Stimulated activated CD4-positive, alpha-beta T cell treated with anti-CD3 and anti-CD28 coated beads, TNF-alpha, amount 100 ng/mL, for 48 hours (primary cell): ENCODE measurements around the gene MCTP1.
A peak's percentile ranks its signal among the peaks of the same experiment; 100 is the strongest.

Source experiments
- DNase-seq, 3 donors: peaks; one replicate each; pipeline ENCODE4 v3.0.0-alpha.2; 2020; ENCODE audit warnings: low read depth in 3 of 3

MCTP1 gene

DNA sequence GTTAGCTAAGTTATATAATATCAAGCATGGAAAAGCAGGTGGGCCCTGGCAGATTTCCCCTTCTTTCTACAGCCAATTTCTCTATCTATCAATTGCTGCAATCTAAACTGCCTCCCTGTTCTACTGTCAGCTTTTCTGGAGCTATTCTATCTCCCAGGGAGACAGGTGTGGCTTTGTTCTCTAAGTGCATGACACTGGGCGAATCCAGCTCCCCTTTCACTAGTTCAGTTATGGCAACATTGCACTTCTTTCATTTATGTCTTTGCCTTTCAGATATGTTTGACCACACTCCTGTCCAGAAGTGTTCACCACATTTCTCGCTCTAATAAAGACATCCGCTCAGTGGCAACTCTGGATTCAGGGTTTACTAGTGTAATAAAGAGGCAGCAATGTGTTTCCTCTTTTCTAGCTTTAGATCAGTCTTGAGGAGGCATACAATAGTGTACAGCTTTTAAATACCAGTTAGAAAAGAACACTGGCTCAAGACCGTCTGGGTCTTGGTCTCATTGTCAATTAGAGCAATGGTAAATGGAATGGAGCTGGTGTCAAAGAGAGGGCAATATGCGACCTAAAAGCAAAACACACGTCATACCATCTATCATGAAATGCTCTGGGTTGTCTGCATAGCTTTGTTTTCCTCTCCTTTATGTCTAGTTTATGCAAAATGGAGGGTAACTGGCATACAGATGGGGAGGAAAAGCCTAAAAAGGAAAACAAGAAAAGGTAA is 469.4 kb downstream of the MCTP1 start:
- no peak for DNase-seq

DNA sequence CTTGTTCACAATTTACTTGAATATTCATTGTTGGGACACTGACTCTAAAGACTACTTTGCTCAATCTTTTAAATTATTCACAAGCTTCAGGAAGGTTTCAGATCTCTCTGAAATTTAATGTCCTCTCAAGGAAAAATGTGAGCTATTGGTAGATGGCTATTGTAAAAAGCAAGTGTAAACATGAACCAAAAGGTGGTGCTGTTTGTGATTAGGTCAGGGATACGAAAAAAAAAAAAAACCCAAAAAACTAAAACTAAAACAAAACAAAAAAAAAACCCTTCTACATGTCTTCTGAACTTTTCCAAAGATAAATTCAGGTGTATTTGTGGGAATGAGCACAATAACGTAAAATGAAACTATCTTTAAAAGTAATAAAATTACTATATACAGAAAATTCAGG is 472.7 kb downstream of the MCTP1 start:
- no peak for DNase-seq

DNA sequence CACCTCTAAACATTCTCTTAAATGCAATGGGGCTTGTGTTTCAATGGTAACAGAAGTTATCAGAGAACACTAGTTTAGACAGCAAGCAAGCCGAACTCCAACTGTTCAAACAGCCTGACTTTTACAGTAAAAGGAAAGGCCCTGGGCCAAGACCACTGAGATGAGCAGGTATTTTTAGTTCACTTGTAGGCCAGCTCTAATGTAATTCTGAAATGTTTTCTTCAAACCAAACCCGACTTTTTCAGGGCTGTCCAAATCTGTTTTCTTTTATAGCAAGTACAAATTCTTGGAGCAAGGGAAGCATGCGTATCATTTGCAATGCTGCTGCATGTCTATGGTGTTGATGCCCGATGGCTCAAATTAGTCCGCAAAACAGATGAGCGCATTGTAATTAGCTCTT is 473.6 kb downstream of the MCTP1 start:
- DNase-seq: no peak

DNA sequence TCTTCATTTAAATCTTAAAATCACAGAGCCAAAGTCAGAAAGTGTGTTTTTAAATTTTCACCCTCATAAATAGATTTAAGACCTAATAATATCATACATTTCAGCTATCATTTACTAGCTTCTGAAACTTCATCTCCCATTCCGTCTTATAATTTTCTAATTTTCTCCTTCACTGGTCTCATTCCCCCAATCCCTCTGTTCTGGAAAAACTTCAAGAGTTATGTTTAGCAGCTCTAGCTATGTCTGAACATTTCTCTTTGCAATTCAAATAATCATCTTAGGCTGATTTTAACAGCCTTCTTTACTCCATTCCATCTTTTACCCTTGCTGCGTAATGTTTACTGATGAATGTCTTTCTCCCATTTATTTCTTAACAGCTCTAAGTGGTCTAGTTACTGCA is 474.0 kb downstream of the MCTP1 start:
- no peak for DNase-seq

DNA sequence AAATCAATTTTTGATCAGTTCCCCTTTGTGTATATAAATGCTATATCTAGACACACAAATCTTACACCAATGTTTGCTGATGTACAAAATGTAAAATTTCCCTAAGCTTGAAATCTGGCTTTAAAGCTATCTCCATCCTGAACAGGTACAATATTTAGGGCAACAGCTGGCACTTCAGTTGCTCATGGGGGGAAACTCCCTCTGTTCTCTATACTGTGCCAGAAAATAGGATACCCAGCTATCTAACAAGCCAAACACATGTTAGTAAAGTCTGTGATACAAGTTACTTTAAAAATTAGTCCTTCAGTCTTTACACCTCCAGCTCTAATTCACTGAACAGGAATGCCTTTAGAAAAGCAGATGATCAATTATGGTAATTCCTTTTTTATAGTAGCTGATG is 474.6 kb downstream of the MCTP1 start:
- DNase-seq: no peak

DNA sequence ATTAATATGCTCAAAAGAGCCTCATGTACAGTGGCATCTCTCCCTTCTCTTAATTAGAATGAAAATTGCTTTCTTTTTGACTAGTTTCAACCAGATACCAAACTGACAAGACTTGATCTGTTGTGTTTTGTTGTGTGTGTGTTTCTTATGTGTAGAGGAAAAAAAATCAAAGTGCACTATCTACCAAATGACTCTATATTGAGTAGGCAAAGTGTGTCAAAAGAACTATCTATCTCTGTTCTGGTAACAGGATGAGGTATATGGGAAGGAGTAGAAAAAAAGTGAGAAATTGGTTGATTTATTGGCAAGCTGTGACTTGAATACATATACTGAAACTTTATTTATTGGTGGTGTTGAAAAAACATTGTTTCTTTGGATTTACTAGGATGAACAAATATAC is 476.4 kb downstream of the MCTP1 start:
- DNase-seq: no peak

DNA sequence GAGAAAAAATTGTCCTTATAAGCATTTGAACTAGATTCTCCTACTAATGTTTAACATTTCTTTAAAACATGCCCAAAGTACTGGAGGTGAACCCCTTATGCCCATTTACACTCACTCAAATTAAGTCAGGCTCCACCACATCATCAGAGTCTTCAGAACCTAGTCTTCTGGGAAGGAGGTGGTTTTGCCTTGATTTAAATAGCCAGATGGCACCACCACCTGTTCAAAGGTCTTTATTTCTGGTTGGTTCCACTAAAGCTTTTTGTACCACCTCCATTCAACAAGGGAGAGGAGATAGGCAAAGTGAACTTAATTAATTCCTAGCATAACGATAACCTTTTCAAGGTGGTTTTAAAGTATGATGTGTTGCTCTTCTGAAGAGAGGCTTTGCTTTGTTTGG is 476.9 kb downstream of the MCTP1 start:
- DNase-seq: no peak

DNA sequence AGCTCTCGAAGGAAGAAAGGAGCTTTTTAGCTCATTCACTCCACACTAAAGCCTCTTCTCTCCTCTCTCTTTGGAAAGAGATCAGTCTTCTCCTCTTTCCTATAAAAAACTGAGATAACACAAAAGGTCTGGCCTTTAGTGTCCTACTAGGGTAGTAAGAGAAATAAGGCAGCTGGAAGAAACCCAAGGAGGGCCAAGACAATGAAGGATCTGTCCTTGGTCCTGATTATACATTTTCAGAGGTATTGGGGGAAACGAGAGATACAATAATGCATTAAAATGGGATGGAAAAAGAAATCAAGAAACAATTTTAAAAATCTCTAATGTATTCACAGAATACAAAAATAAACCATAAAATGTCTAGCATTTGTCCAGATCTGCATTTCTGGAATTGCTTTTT is 482.4 kb downstream of the MCTP1 start:
- no peak for DNase-seq

DNA sequence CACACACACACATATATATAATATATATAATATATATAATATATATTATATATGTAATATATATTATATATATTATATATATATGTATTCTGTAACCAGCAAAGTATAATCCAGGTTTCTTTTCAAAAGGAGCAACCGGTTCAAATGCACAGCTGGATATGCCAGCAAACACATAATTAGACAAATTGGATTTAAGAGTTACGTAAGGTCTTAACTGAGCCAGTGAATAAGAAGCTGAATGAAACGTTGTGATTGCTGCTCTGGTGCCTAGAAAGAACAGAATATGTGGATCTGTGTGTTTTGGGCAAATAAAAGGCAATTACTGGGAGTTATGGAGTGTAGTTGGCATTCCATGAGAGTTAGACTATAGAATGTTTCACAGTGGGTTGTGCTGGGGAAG is 488.3 kb downstream of the MCTP1 start:
- DNase-seq: no peak

DNA sequence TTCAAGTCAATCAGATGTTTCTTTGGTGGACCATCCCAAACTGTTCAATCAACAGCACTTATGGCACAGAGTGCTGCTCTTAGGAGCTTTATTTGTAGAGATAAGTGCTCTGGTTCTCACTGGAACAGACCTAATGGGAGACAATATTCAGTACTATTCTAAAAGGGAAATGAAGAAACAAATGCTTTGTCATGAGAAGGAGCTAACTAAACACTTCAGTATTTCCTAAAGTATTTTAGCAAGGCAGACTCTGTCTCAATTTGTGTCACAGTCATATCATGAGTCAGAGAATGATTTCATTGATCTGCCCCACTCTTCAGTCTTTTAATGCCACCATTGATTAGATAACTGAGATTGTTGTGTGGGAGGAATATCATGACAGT is 491.1 kb downstream of the MCTP1 start:
- peak in 1 of 3 donors; percentile 4 for DNase-seq

DNA sequence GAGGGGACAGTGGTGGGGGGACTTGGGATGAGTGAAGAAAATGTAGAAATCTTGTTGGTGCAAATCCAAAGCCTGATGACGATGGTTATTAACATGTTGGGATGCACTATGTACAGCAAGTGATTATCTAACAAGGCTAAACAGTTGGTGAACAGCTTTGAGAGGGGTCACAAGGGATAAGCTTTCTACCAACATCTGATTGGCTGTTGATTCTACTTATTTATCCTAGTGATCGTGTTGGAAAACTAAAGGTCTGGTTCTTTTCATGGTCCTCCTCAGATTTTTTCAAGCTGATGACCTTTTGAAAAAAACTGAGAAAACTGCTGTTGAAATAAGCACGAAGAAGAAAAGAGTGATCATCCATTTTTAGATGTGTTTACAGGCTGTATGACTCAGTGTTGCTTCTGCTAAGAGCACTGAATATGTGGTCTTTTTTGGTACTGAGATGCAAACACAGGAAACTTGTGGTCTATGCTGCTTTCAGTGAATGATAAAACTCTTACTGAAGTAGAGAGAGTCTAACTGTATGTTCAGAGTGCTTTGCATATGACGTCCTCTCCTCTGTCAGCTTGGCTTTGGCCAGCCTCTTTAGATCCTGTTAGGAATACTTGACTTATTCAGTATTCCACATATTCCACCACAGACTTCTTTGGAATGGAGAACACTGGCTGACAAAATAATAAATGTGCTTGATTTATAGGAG is 491.6 kb downstream of the MCTP1 start:
- DNase-seq: peak in 1 of 3 donors; percentile 19

DNA sequence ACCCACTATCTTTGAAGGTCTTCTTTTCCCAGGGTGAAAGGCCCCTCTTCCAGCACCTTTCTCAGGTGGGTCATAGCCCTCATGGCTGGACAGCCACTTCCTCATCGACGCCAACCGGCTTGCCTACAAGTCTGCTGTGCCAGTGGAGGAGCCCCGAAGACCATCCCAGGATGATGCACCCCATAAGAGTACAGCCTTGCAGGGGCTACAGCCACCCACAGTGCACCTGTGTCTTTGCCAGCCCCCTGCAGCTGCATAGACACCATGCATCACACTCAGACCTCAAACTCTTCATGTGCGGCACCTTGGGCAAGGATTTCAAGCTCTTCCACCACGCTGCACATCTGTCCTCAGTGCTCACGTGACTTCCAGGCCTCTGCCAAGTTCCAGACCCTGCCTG is 493.1 kb downstream of the MCTP1 start:
- DNase-seq: no peak

DNA sequence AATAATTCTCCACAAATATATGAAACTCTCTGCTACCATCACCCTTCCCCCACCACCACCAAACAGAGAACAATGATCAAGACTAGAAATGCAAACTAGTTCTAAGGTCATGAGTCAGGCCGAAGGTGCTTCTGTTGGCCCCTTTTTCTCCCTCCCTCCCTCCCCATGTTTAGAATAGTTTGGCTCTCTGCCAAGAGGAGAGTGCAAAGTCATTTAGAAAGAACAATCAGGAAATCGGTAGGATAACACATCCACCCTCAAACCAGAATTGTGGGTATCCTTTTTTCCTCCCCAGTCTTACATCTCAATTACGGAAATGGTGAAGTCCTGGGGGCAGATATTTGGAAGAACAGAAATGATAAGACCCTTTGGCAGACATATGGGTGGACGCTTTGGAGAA is 496.4 kb downstream of the MCTP1 start:
- DNase-seq: no peak

DNA sequence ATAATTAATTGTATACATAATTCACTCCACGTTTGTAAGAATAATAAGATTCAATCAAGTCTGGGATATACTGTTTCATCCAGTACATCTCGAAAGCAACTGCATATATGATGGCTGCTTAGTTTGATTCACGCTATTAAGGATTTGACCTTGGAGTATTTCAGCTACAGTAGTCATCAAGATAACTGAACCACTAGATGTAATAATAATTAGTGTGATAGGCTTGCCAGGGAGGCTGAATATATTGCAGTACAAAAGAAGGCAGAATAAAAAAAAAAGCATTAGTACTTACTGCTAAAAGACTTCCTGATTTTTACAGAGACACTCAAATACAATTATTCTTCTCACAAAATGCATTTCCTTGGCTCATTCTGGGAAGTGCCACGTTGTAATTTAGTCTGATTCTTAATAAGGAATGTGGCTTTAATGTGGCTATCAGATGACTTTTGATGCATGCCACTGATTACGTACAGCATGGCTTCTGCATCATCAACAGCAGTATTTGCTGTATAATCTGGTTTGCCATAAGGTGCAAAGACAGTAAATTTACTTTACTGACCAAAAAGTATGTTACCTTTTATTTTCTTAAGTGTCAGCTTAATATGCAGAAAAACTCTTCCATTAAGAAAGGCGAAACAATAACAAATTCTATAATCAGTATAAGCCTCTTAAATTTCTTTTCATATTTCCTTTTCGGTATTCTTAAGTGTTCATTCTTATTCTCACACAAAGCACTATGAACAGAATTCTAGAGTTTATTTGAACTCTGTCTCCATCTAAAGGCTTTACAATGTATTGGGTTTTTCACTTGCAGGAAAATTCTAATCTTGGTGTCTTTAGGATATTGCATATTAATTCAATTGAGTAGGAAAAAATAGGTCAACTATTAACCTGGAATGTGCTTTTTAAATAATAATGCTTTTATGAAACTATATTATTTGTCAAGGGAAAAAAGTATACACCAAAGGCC is 500.1 kb downstream of the MCTP1 start:
- no peak for DNase-seq

DNA sequence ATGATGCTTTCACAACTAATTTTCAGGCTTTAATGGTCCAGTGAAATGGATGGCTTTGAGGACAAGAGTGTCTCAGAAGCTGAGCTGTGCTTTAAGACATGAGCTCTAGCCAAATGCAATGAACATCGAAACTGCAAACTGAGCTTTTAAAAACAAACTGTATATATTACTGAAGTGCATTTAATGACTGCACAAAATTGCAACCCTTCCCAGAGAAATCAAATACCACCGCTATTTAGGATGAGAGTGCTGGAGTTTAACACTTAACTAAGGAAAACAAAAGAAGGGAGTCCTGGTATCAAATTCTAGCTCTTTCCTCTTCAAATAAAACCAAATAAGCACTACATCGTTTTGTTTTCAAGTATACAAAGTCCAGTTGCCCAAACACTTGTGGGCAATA is 502.5 kb downstream of the MCTP1 start:
- no peak for DNase-seq

DNA sequence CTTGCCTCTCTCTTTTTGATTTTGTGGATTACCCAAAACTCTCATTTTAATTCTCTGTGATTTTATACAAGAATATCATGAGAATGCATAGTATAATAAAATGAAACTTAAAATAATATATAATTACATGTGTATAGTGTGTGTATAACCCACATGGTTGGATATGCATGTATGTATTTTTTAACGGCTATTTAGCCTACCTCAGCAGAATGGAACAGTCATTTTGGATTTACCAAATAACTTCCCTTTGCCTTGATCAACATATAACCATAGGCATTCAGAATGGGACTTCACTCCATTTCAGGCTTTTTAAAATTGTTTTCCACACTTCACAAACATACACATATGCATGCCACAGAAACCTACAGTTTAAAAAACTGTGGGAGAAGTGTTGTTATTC is 505.2 kb downstream of the MCTP1 start:
- DNase-seq: no peak

DNA sequence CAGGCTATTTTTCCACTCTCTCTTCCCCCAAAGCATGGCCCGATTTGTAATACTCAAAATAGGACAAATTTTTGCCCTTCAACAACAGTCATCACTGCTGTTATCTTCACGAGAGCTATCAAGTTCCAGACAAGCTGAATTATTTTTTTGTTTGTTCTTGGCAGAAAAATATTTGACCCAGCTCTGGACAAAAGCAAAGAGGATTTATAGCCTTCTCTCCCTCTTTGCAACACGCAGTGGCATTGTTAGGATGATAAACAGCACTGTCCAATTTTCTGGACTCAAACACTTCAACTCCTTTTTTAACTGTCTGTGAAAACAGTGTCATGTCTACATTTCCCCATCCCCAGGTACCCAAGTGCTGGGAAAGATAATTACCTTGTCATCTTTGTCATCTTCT is 506.2 kb downstream of the MCTP1 start:
- no peak for DNase-seq

DNA sequence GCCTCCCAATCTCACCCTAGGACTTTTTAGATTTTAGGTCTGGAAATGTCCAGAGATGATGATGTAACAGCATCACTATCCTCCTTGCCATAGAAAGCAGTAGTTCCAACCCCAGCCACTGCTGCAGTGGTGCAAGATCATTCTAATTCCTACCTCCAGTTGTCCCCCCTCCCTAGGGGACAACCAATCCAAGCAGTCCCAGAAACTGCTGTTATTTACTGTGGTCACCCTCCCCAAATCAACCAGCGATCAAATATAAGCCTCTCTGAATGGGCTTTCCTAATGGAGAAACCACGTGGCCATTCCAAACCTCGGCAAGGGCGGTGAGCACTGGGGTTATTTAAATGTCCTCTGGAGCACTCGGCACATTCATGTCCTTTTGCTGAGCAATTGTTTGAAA is 506.6 kb downstream of the MCTP1 start:
- DNase-seq: no peak

DNA sequence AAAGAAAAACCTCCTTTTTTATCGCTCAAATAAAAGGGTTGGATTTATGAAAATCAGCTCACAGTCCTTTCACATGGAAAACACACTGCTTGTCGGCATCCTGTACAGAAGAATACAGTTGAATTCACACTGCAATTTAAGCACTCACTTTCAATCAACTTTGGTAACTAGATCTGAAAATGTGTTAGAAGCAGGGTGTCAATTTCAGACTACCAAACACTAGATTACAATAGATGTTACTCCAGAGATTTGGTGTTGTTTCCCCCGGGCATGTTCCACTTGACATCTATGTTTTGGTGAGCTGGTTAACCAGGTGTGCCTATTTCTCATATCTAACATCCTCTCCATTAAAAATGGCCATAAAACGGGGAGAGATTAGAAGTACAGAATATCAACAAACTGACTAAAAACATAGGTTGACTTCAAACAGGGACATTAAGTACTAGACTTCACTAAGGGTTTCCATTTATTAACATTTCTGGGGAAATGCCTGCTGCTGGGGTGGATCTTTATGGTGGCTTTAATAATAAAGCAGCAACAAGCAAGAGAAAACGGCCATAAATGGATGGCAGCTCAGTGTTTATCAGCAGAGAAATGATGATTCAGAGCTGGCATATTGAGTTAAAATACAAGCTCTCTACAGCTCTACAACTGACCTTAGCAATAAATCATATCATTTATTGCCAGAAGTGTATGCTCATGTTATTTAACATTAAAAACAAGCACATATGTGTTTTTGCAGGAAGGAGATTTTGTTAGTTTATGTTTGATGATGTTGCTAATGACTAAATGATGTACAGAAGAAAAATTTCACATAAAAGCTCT is 507.6 kb downstream of the MCTP1 start:
- DNase-seq: no peak

DNA sequence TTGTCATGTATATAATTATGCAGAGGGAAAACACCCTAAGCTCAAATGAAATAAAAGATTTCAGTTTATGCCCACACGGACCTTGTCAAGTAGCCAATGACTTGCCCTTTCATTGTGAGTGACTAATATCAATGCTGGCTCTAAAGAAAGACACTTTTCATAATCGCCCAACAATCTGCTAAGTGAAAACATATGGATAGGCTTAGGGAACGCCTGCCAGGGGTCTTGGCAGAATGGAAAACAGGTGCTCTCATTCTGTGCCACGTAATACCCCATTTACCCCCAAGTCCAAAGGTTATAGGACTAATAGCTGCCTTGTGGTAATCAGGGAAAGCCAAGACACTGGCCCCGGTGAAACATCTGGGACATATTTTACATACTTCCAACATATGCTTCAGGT is 508.7 kb downstream of the MCTP1 start:
- DNase-seq: no peak

DNA sequence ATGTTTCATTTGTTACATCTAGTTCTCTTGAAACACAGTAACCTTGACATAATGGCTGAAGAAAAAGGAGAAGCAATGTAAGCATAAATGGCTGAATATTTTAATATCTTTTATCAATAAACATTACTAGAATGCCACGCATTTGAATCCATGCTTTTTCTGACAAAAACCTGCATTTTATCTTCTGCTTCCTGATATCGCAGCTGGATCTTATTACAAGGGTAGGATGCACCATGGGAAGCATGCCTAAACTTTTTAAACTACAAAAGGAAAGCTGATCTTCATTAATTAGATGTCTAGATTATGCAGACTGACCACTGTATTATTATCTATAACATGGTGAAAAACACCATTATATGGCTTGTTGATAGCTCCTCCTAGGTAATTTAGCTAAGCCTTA is 509.8 kb downstream of the MCTP1 start:
- DNase-seq: no peak

DNA sequence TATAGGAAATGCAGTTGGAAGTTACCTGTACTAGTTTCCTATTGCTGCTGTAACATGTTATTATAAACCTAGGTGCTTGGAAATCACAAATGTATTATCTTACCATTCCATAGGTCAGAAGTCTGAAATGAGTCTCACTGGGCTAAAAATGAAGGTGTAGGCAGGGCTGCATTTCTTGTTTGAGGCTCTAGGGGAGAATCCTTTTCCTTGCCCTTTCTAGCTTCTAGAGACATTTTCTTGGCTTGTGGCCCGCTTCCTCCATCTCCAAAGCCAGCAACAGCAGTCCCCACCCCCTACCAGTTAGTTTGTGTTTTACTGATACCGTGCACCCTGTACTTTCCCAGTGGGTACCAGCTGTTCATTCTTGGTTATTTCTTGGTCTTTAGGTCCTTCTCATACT is 513.2 kb downstream of the MCTP1 start:
- DNase-seq: no peak
